WTC11 (cell line): ENCODE data around the gene C1QL1. TPM values are rescaled to one million over a fixed set of nuclear protein-coding genes. Genes with fewer than 3 reads are reported as not detected.
A peak's percentile ranks its signal among the peaks of the same experiment; 100 is the strongest.

Experiments
- ATAC-seq: fragments of 200-7000 bp; cut with Tn5 transposase; 2 replicates; pipeline ENCODE4 v1.10.0; 2021; ENCODE audit warnings: mild to moderate bottlenecking, moderate library complexity
- CTCF ChIA-PET: fragments of 300-600 bp; sonication (Branson Sonifier 250); formaldehyde crosslinking; loops from one replicate; lab custom pipeline; 2021; ENCODE audit warnings: antibody characterized with exemption; lab: Charles Lee
- POLR2A ChIA-PET: fragments of 350-600 bp; sonication (Branson Sonifier 250); formaldehyde crosslinking; loops from one replicate; lab custom pipeline; 2021; ENCODE audit warnings: antibody characterized with exemption; lab: Charles Lee
- DNase-seq: peaks from one replicate; pipeline ENCODE4 v3.0.0; 2021; ENCODE audit warnings: low spot score
- H3K27ac Mint-ChIP-seq: 2 replicates; pipeline ENCODE4 v1.8.0; 2021; ENCODE audit warnings: mixed read lengths
- H3K27me3 Mint-ChIP-seq: 2 replicates; pipeline ENCODE4 v1.8.0; 2021; ENCODE audit warnings: low read depth, mild to moderate bottlenecking, moderate library complexity, mixed read lengths
- H3K36me3 Mint-ChIP-seq: 2 replicates; pipeline ENCODE4 v1.8.0; 2021; ENCODE audit warnings: mixed read lengths
- H3K4me1 Mint-ChIP-seq: 2 replicates; pipeline ENCODE4 v1.8.0; 2022; ENCODE audit warnings: mixed read lengths
- H3K4me3 Mint-ChIP-seq: 2 replicates; pipeline ENCODE4 v1.8.0; 2021; ENCODE audit warnings: mild to moderate bottlenecking, moderate library complexity, mixed read lengths
- H3K9me3 Mint-ChIP-seq: 2 replicates; pipeline ENCODE4 v1.8.0; 2021; ENCODE audit warnings: mixed read lengths
- FOXJ3 ChIP-seq: sonication (generic); formaldehyde crosslinking; IDR thresholded peaks from 2 replicates; pipeline ENCODE4 v1.9.0; 2021; ENCODE audit warnings: missing genetic modification reagents, mild to moderate bottlenecking, borderline replicate concordance
- HMGA2 ChIP-seq: fragments of 250-450 bp; sonication (Bioruptor Pico); IDR thresholded peaks from 2 replicates; pipeline ENCODE4 v1.4.0; 2021; ENCODE audit warnings: mild to moderate bottlenecking, moderate library complexity
- JAZF1 ChIP-seq: fragments of 250-450 bp; sonication (Bioruptor Pico); IDR thresholded peaks from 2 replicates; pipeline ENCODE4 v1.9.0; 2021; ENCODE audit warnings: moderate library complexity, mild to moderate bottlenecking, inconsistent platforms
- MYBL2 ChIP-seq: sonication (generic); formaldehyde crosslinking; IDR thresholded peaks from 2 replicates; pipeline ENCODE4 v1.8.1; 2023; ENCODE audit warnings: mild to moderate bottlenecking, moderate library complexity, missing genetic modification reagents
- NFATC4 ChIP-seq: fragments of 250-450 bp; sonication (Bioruptor Pico); IDR thresholded peaks from 2 replicates; pipeline ENCODE4 v1.9.0; 2021; ENCODE audit warnings: mild to moderate bottlenecking
- SMAD4 ChIP-seq: sonication (generic); formaldehyde crosslinking; IDR thresholded peaks from 2 replicates; pipeline ENCODE4 v1.8.0; 2022; ENCODE audit warnings: mild to moderate bottlenecking, missing genetic modification reagents
- SOX15 ChIP-seq: fragments of 250-450 bp; sonication (Bioruptor Pico); IDR thresholded peaks from 2 replicates; pipeline ENCODE4 v1.9.0; 2021; ENCODE audit warnings: mild to moderate bottlenecking
- TEAD1 ChIP-seq: sonication (generic); formaldehyde crosslinking; IDR thresholded peaks from 2 replicates; pipeline ENCODE4 v1.8.0; 2022; ENCODE audit warnings: mild to moderate bottlenecking, missing genetic modification reagents
- ZNF121 ChIP-seq: sonication (generic); formaldehyde crosslinking; IDR thresholded peaks from 2 replicates; pipeline ENCODE4 v1.8.0; 2023; ENCODE audit warnings: missing genetic modification reagents
- ZNF138 ChIP-seq: sonication (generic); formaldehyde crosslinking; conservative IDR thresholded peaks from 2 replicates; pipeline ENCODE4 v1.8.1; 2022; ENCODE audit warnings: mild to moderate bottlenecking, moderate library complexity, missing genetic modification reagents
- total RNA-seq: library from RNA; stranded (reverse); gene quantifications from 3 replicates; pipeline ENCODE4 v1.2.3, GENCODE V29; 2021
- TF ChIP-seq, protein P1 (sequence below): sonication (generic); formaldehyde crosslinking; IDR thresholded peaks from 2 replicates; pipeline ENCODE4 v1.8.0; 2022; ENCODE audit warnings: mild to moderate bottlenecking, missing genetic modification reagents
- TF ChIP-seq, protein P2 (sequence below): sonication (generic); formaldehyde crosslinking; IDR thresholded peaks from 2 replicates; pipeline ENCODE4 v1.8.0; 2022; ENCODE audit warnings: mild to moderate bottlenecking, missing genetic modification reagents
- TF ChIP-seq, protein P3 (sequence below): sonication (generic); formaldehyde crosslinking; IDR thresholded peaks from 2 replicates; pipeline ENCODE4 v1.8.0; 2022; ENCODE audit warnings: mild to moderate bottlenecking, missing genetic modification reagents
- TF ChIP-seq, protein P4 (sequence below): sonication (generic); formaldehyde crosslinking; IDR thresholded peaks from 2 replicates; pipeline ENCODE4 v1.8.0; 2022; ENCODE audit warnings: missing genetic modification reagents
- TF ChIP-seq, protein P5 (sequence below): sonication (generic); formaldehyde crosslinking; IDR thresholded peaks from 2 replicates; pipeline ENCODE4 v1.8.1; 2023; ENCODE audit warnings: mild to moderate bottlenecking, missing genetic modification reagents

The C1QL1 gene
- total RNA-seq, 1 experiment from 2014 or later, result 13.4 TPM

DNA sequence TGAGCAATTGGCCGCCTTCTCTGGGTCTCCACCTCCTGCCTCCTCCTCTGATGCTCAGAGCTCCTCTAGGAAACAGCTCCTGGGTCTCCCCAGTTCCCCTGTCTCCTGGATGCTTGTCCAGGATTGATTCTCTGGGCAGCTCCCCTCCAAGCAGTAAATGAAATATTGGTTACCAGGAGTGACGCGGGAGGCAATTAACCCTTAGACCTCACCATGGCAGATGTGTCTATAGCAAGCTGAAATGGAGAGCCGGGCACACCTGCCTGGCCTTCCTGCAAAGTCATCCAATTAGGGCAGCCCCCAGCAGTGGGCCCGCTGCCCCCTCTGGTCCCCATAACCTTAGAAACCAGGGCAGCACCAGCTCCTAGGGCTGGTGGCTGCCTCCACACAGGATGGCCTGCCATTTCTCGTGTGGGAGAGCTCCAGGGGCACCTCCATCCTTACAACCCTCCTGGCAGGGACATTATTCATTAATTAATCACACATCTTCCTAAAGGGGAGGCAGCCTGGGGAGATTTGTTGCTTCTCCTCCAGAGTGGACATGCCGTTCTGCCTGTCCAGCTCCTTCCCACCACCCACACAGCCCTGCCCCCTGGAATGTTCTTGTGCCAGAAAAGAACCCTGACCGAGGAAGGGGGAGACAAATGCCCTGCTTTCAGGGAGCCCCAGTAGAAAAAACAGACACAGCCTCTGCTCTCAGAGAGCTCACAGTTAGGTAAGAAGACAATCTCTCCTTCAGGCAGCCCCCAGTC lies 12.3 kb downstream of the C1QL1 start:
- Mint-ChIP-seq H3K4me3 (no peak overlapping the region), H3K27me3 (peaks cover 22% of the 10 kb centered on the region), H3K27ac (no peak overlapping the region), H3K4me1 (peaks cover 9% of the 10 kb centered on the region), H3K36me3 (no peaks in the 10 kb centered on the region), H3K9me3 (no peaks in the 10 kb centered on the region)
- POLR2A ChIA-PET, result interaction anchor here (0.7 kb wide), 1 partner anchor 180 kb away, joined by 9 read pairs; no protein-coding TSS in a partner anchor
- DNase-seq, result no peak
- no peak for ATAC-seq
- TF ChIP-seq SOX15 (CRISPR knock-in tag), result no peak
- TF ChIP-seq, protein P1, sequence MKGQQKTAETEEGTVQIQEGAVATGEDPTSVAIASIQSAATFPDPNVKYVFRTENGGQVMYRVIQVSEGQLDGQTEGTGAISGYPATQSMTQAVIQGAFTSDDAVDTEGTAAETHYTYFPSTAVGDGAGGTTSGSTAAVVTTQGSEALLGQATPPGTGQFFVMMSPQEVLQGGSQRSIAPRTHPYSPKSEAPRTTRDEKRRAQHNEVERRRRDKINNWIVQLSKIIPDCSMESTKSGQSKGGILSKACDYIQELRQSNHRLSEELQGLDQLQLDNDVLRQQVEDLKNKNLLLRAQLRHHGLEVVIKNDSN, result no peak
- TF ChIP-seq HMGA2 (CRISPR knock-in tag), result no peak
- TF ChIP-seq NFATC4 (CRISPR knock-in tag), result no peak
- TF ChIP-seq, protein P2, sequence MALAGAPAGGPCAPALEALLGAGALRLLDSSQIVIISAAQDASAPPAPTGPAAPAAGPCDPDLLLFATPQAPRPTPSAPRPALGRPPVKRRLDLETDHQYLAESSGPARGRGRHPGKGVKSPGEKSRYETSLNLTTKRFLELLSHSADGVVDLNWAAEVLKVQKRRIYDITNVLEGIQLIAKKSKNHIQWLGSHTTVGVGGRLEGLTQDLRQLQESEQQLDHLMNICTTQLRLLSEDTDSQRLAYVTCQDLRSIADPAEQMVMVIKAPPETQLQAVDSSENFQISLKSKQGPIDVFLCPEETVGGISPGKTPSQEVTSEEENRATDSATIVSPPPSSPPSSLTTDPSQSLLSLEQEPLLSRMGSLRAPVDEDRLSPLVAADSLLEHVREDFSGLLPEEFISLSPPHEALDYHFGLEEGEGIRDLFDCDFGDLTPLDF (CRISPR knock-in tag), result no peak
- no peak for TF ChIP-seq TEAD1 (CRISPR knock-in tag)
- TF ChIP-seq, protein P3, sequence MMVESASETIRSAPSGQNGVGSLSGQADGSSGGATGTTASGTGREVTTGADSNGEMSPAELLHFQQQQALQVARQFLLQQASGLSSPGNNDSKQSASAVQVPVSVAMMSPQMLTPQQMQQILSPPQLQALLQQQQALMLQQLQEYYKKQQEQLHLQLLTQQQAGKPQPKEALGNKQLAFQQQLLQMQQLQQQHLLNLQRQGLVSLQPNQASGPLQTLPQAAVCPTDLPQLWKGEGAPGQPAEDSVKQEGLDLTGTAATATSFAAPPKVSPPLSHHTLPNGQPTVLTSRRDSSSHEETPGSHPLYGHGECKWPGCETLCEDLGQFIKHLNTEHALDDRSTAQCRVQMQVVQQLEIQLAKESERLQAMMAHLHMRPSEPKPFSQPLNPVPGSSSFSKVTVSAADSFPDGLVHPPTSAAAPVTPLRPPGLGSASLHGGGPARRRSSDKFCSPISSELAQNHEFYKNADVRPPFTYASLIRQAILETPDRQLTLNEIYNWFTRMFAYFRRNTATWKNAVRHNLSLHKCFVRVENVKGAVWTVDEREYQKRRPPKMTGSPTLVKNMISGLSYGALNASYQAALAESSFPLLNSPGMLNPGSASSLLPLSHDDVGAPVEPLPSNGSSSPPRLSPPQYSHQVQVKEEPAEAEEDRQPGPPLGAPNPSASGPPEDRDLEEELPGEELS (CRISPR knock-in tag), result no peak
- TF ChIP-seq ZNF138 (CRISPR knock-in tag), result no peak
- TF ChIP-seq FOXJ3 (CRISPR knock-in tag), result no peak
- TF ChIP-seq, protein P4, sequence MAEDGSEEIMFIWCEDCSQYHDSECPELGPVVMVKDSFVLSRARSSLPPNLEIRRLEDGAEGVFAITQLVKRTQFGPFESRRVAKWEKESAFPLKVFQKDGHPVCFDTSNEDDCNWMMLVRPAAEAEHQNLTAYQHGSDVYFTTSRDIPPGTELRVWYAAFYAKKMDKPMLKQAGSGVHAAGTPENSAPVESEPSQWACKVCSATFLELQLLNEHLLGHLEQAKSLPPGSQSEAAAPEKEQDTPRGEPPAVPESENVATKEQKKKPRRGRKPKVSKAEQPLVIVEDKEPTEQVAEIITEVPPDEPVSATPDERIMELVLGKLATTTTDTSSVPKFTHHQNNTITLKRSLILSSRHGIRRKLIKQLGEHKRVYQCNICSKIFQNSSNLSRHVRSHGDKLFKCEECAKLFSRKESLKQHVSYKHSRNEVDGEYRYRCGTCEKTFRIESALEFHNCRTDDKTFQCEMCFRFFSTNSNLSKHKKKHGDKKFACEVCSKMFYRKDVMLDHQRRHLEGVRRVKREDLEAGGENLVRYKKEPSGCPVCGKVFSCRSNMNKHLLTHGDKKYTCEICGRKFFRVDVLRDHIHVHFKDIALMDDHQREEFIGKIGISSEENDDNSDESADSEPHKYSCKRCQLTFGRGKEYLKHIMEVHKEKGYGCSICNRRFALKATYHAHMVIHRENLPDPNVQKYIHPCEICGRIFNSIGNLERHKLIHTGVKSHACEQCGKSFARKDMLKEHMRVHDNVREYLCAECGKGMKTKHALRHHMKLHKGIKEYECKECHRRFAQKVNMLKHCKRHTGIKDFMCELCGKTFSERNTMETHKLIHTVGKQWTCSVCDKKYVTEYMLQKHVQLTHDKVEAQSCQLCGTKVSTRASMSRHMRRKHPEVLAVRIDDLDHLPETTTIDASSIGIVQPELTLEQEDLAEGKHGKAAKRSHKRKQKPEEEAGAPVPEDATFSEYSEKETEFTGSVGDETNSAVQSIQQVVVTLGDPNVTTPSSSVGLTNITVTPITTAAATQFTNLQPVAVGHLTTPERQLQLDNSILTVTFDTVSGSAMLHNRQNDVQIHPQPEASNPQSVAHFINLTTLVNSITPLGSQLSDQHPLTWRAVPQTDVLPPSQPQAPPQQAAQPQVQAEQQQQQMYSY (CRISPR knock-in tag), result no peak
- TF ChIP-seq, protein P5, sequence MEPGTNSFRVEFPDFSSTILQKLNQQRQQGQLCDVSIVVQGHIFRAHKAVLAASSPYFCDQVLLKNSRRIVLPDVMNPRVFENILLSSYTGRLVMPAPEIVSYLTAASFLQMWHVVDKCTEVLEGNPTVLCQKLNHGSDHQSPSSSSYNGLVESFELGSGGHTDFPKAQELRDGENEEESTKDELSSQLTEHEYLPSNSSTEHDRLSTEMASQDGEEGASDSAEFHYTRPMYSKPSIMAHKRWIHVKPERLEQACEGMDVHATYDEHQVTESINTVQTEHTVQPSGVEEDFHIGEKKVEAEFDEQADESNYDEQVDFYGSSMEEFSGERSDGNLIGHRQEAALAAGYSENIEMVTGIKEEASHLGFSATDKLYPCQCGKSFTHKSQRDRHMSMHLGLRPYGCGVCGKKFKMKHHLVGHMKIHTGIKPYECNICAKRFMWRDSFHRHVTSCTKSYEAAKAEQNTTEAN (CRISPR knock-in tag), result no peak
- TF ChIP-seq JAZF1 (CRISPR knock-in tag), result no peak
- no peak for TF ChIP-seq ZNF121 (CRISPR knock-in tag)
- no peak for TF ChIP-seq SMAD4
- CTCF ChIA-PET, result interaction anchor here (1.1 to 8.2 kb wide), 5 partner anchors 10 to 180 kb away, joined by 3 to 76 read pairs (median 6); partner anchors contain the start of genes ACBD4 and C1QL1

DNA sequence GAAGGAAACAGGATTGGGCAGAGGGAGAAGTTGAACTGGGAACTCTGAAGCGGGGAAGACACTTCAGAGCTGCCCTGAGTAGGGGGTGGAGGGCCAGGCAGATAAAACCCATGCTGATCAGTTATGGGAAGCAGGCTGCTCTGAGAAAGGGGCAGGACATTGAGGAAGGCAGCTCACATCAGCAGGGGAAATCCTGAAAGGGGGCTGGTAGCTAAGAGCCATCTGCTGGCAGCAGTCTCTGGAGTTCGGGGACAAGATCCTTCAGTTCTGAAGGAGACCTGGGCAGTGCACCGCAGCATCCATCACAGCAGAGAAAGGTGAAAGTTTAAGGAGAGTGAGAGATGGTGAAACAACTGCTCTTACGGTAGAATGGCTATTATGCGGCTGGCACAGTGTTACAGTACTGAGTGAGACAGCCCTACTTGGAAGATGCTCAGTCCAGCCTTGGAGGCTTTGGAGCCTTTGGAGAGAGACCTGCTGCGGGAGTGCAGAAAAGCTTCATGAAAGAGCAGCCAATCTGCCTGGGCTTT lies 15.1 kb downstream of the C1QL1 start:
- H3K27ac Mint-ChIP-seq, result peak overlapping the region; percentile 29
- H3K4me3 Mint-ChIP-seq, result no peak overlapping the region
- no peak for DNase-seq
- no peak for TF ChIP-seq MYBL2 (CRISPR knock-in tag)
- TF ChIP-seq, all 79 proteins: peak for 0
- ATAC-seq, result peak; percentile 81
- peaks cover 7% of the 10 kb centered on the region for H3K4me1 Mint-ChIP-seq
- ChIA-PET CTCF (interaction anchor here (0.8 to 2.1 kb wide), 12 partner anchors 9 to 182 kb away, joined by 3 to 33 read pairs (median 5); partner anchors contain the start of gene ACBD4), POLR2A (interaction anchor here (1.2 kb wide), 1 partner anchor 13 kb away, joined by 3 read pairs; no protein-coding TSS in a partner anchor)
- H3K9me3 Mint-ChIP-seq, result no peaks in the 10 kb centered on the region
- H3K27me3 Mint-ChIP-seq, result peaks cover 6% of the 10 kb centered on the region
- H3K36me3 Mint-ChIP-seq, result no peaks in the 10 kb centered on the region
